ENCODE data around the gene AUNIP. TPM values are rescaled to one million over a fixed set of nuclear protein-coding genes. Genes with fewer than 3 reads are reported as not detected.

Gene AUNIP
- total RNA-seq, 4 donors from 2014 or later = not detected

- no peak for ATAC-seq (ENCODE audit: low FRiP score)
- DNase-seq (ENCODE audit: low spot score) = no peak
- TF ChIP-seq CTCF (IDR thresholded peaks at IDR 0.05) = no peak
Measured at GRCh38 chr1:25797939-25798338, 61.3 kb downstream of the AUNIP start.

GRCh38 chr1:25796811-25797458, 62.3 kb downstream of the AUNIP start:
- DNase-seq (ENCODE audit: low spot score) = peak; percentile 95
- ATAC-seq (ENCODE audit: low FRiP score) = no peak
- no peak for TF ChIP-seq CTCF (IDR thresholded peaks at IDR 0.05)

DNA sequence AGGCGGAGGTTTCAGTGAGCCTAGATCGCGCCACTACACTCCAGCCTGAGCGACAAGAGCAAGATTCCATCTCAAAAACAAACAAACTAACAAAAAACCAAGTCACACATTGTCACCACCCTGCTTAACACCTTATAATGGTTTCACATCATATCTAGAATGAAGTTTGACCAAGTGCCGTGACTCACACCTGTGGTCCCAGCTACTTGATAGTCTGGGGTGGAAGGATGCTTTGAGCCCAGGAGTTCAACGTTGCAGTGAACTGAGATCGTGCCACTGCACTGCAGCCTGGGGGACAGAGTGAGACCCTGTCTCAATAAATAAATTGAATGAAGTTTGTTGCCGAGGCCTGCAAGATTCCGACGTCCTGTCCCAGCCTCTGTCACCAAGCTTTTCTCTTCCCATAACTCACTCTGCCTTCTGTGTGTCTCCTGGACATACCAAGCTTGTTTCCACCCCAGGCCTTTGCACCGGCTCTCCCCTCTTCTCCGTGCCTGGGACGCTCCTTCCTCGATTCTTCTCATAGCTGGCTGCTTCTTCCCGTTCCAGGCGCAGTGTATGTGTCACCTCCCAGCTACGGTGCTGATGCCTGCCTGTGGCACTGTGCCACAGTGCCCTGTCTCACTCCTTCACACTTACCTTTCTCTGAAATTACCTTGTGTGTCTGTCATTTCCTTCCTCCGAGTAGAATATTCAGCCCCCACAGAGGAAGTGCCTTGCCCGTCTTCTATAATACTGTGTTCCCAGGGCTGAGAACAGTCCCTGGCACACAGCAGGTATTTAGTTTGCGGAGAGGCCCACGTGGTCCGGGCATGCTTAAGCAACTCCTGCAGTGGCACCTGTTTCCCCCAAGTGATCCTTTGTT, 63.1 kb downstream of the AUNIP start:
- no peak for ATAC-seq (ENCODE audit: low FRiP score)
- no peak for DNase-seq (ENCODE audit: low spot score)
- TF ChIP-seq CTCF (IDR thresholded peaks at IDR 0.05) = no peak

DNA sequence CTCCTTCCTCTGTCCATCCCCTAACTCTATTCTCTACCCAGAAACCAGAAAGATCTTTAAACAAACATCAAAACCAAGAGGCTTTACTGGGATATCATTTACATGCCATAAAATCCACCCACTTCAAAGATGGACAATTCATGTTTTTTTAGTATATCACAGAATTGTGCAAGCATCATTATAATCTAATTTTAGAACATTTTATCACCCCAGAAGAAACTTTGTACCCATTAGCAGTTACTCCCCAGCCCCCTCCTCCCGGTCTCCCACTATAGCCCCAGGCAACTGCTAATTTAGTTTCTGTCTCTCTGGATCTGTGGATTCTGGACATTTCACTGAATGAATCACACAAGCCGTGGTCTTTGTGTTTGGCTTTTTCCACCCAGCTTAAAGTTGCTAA, 64.0 kb downstream of the AUNIP start:
- DNase-seq (ENCODE audit: low spot score) (no peak), ATAC-seq (ENCODE audit: low FRiP score) (no peak)
- no peak for TF ChIP-seq CTCF (IDR thresholded peaks at IDR 0.05)

- DNase-seq (ENCODE audit: low spot score) = no peak
- TF ChIP-seq CTCF (IDR thresholded peaks at IDR 0.05) = no peak
- no peak for ATAC-seq (ENCODE audit: low FRiP score)
Measured at GRCh38 chr1:25794325-25794724, 64.9 kb downstream of the AUNIP start.

DNA sequence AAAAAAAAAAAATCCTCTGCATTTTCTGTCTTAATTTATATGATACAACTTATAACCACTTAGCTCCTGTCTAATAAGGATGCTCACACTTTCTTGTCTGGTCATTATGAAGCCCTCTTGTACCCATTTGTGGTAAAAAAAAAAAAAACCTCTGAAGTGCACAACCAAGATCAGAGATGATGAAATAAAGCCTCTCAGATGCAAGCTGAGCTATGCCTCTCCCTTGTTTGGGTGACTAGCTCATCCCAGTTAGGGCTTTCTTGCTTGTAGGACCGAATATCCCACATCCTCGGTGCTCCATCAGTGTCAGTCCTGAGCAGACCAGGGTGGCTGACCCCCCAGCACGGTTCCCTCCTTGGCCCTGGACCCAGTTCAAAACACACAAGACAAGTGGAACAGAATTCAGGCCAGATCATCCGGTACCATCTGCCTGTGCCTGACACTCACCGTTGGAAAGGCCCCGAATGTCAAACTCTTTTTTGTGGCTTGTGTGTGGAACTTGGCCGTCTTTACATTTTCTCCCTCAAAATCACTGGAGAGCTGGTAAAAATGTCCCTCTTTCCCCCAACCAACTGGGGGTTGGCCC, 65.6 kb downstream of the AUNIP start:
- no peak for TF ChIP-seq CTCF (IDR thresholded peaks at IDR 0.05)
- ATAC-seq (ENCODE audit: low FRiP score) = no peak

More for the DNA sequence above, 65.6 kb downstream of the AUNIP start:
- DNase-seq (ENCODE audit: low spot score) = no peak
